Endothelial cell of umbilical vein (primary cell): ENCODE results near the gene TMEM273. TPM values are rescaled to one million over a fixed set of nuclear protein-coding genes. Genes with fewer than 3 reads are reported as not detected.
A peak's percentile ranks its signal among the peaks of the same experiment; 100 is the strongest.

Experiments used
- BruUV-seq: library from RNA; stranded (reverse); fragments of 400-500 nt; replicated peaks from 2 replicates; lab custom pipeline; 2021; lab: Mats Ljungman, UMichigan
- CTCF ChIA-PET: fragments of 300-600, 350-600 bp; sonication (Branson Sonifier 250); formaldehyde crosslinking; loops from one replicate; lab custom pipeline; 2021; ENCODE audit warnings: antibody characterized with exemption, inconsistent platforms; lab: Charles Lee
- POLR2A ChIA-PET: fragments of 300-600, 350-600 bp; sonication (Branson Sonifier 250); formaldehyde crosslinking; loops from one replicate; lab custom pipeline; 2021; ENCODE audit warnings: antibody characterized with exemption, inconsistent platforms; lab: Charles Lee
- DNase-seq: peaks from one replicate; pipeline ENCODE4 v3.0.0-alpha.2; 2011; ENCODE audit warnings: low read depth, low spot score
- FAIRE-seq: peaks from 2 replicates; lab custom pipeline; 2011; peaks lifted over from hg19 to GRCh38; lab: Jason Lieb, UNC
- H2AFZ ChIP-seq: 2 replicates; pipeline ENCODE4 v1.6.0; 2012; ENCODE audit warnings: low read depth, low read length, control low read depth, inconsistent platforms
- H3K27ac ChIP-seq: 2 replicates; pipeline ENCODE4 v1.5.1; 2011; ENCODE audit warnings: low read depth, mild to moderate bottlenecking, control low read depth, low read length, moderate library complexity; ENCODE audit not compliant: insufficient read depth
- H3K27me3 ChIP-seq, 2 experiments: 2 replicates each; pipeline versions ENCODE4 v1.6.0 to v1.6.1; 2011; ENCODE audit warnings: low read length in 2 of 2, mixed read lengths in 1 of 2; ENCODE audit not compliant: control insufficient read depth in 2 of 2, insufficient read depth in 2 of 2
- H3K36me3 ChIP-seq, 2 experiments: 2 replicates in 1 of 2; 3 replicates in 1 of 2; pipeline ENCODE4 v1.5.1; 2011; ENCODE audit warnings: low read length in 2 of 2, mild to moderate bottlenecking in 1 of 2, moderate library complexity in 1 of 2; ENCODE audit not compliant: control insufficient read depth in 2 of 2, insufficient read depth in 2 of 2; ENCODE audit errors: extremely low read depth in 1 of 2
- H3K4me1 ChIP-seq: 3 replicates; pipeline ENCODE4 v1.5.1; 2011; ENCODE audit warnings: mild to moderate bottlenecking, low read length; ENCODE audit not compliant: control insufficient read depth, insufficient read depth; ENCODE audit errors: extremely low read depth
- H3K4me2 ChIP-seq: 2 replicates; pipeline ENCODE4 v1.6.1; 2011; ENCODE audit warnings: low read length, control low read depth, mixed read lengths; ENCODE audit not compliant: insufficient read depth
- H3K4me3 ChIP-seq, 3 experiments: fragments of 200-600 bp in 1 of 3; sonication (generic), shearing (Covaris generic) in 1 of 3; replicated peaks in 1 of 3; 2 replicates each; pipeline ENCODE4 v1.5.1; 2011 to 2016; ENCODE audit warnings: control low read depth in 3 of 3, low read length in 3 of 3, mild to moderate bottlenecking in 2 of 3, inconsistent platforms in 1 of 3, low read depth in 1 of 3, moderate library complexity in 1 of 3; ENCODE audit not compliant: insufficient read depth in 1 of 3
- H3K79me2 ChIP-seq: 2 replicates; pipeline ENCODE4 v1.6.0; 2012; ENCODE audit warnings: low read length, inconsistent platforms; ENCODE audit not compliant: control insufficient read depth, insufficient read depth
- H3K9ac ChIP-seq: replicated peaks from 2 replicates; pipeline ENCODE3; 2011; ENCODE audit warnings: low read length, control low read depth; ENCODE audit not compliant: insufficient read depth; ENCODE audit errors: extremely low read depth
- H3K9me1 ChIP-seq: replicated peaks from 3 replicates; pipeline ENCODE4 v1.6.0; 2011; ENCODE audit warnings: mild to moderate bottlenecking, low read length; ENCODE audit not compliant: control insufficient read depth, insufficient read depth; ENCODE audit errors: extremely low read depth
- H3K9me3 ChIP-seq: replicated peaks from 2 replicates; pipeline ENCODE4 v1.5.1; 2012; ENCODE audit warnings: low read length, inconsistent platforms; ENCODE audit not compliant: control insufficient read depth, insufficient read depth
- H4K20me1 ChIP-seq: replicated peaks from 2 replicates; pipeline ENCODE3; 2011; ENCODE audit warnings: mild to moderate bottlenecking, low read length; ENCODE audit not compliant: control insufficient read depth, insufficient read depth; ENCODE audit errors: extremely low read depth
- JUN ChIP-seq: IDR thresholded peaks from 2 replicates; pipeline ENCODE4 v1.6.1; 2011; ENCODE audit warnings: borderline replicate concordance, low read depth; ENCODE audit not compliant: insufficient read length, insufficient read depth
- dilution Hi-C: fragments of 300-500 bp; cut with MboI; formaldehyde crosslinking; loops from one replicate; pipeline ENCODE4 v1.15.0; 2019; ENCODE audit warnings: low sequenced_read_pairs; ENCODE audit not compliant: extremely low pct_ligation_motif_present
- intact Hi-C: fragments of 100-400 bp; cut with micrococcal nuclease; formaldehyde crosslinking; loops from one replicate; pipeline ENCODE4 v1.10.0; 2022
- polyA plus RNA-seq, 4 experiments: library from polyadenylated mRNA; depleted of rRNA in 3 of 4; stranded (reverse) in 3 of 4; unstranded in 1 of 4; fragments of >200 nt; gene quantifications; 2 replicates each; pipeline versions ENCODE4 v1.2.1 to v1.2.3, GENCODE V29; 2011 to 2012; ENCODE audit warnings: missing spikeins in 1 of 4
- total RNA-seq: library from RNA; stranded (reverse); gene quantifications from 2 replicates; pipeline ENCODE4 v1.2.3, GENCODE V29; 2021
- TF ChIP-seq, protein P1 (sequence below): IDR thresholded peaks from 2 replicates; pipeline ENCODE4 v1.6.1; 2011; ENCODE audit not compliant: insufficient read depth, insufficient read length
- TF ChIP-seq, protein P2 (sequence below), 2 donors: IDR thresholded peaks; 1 replicate in 1 of 2; 2 replicates in 1 of 2; pipeline ENCODE4 v1.5.1; 2011; ENCODE audit warnings: low read length in 2 of 2, mild to moderate bottlenecking in 2 of 2, moderate library complexity in 2 of 2, control low read depth in 1 of 2, inconsistent platforms in 1 of 2, low read depth in 1 of 2; ENCODE audit not compliant: insufficient read depth in 1 of 2; ENCODE audit errors: extremely low read depth in 1 of 2

The TMEM273 gene
- total and polyA plus RNA-seq, 2 donors (not counting 3 experiments of a cell fraction or from before 2014, with no cell fraction given): 1.9 to 3.7 TPM

DNA sequence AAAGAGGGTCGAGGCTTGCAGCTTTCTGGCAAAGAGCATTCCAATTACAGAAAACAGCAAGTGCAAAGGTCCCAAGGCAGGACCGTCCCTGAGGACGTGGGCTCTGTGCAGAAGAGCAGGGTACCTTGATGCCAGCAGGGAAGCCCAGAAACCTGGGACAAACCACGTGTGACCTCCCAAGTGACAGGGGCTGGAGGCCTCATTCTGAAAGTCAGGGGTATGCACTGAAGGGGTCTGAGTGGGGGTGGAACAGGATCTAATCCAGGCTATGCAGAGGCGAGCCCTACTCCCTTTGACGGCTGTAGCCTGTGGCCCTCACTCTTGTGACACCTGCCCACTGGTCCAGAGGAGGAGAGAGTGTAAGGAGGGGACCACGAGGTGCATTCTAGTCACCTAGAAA lies 22.9 kb downstream of the TMEM273 start:
- no peak overlapping the region for H3K9ac ChIP-seq
- no peaks in the 10 kb centered on the region for H3K4me1 ChIP-seq
- no peaks in the 10 kb centered on the region for H3K36me3 ChIP-seq
- H3K9me3 ChIP-seq: no peaks in the 10 kb centered on the region
- no peak overlapping the region for H2AFZ ChIP-seq
- POLR2A ChIA-PET: no interaction called here
- H3K27ac ChIP-seq: no peak overlapping the region
- no peak overlapping the region for H3K4me2 ChIP-seq
- H3K9me1 ChIP-seq: no peaks in the 10 kb centered on the region
- CTCF ChIA-PET: no interaction called here
- H3K27me3 ChIP-seq: no peaks in the 10 kb centered on the region
- dilution Hi-C loops (no loop called here), intact Hi-C loops (no loop called here)
- TF ChIP-seq, protein P1, sequence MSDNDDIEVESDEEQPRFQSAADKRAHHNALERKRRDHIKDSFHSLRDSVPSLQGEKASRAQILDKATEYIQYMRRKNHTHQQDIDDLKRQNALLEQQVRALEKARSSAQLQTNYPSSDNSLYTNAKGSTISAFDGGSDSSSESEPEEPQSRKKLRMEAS: no peak
- no peak for FAIRE-seq
- no peaks in the 10 kb centered on the region for H3K79me2 ChIP-seq
- H3K4me3 ChIP-seq: no peak overlapping the region
- no peaks in the 10 kb centered on the region for H4K20me1 ChIP-seq
- DNase-seq: no peak
- no TSS peak for BruUV-seq

- no peaks in the 10 kb centered on the region for H3K36me3 ChIP-seq
- H3K4me1 ChIP-seq: no peaks in the 10 kb centered on the region
- BruUV-seq: no TSS peak
- H3K9me3 ChIP-seq: no peaks in the 10 kb centered on the region
- no peaks in the 10 kb centered on the region for H3K9me1 ChIP-seq
- dilution Hi-C loops: no loop called here
- H3K27ac ChIP-seq: no peak overlapping the region
- no peak overlapping the region for H2AFZ ChIP-seq
- TF ChIP-seq JUN: no peak
- TF ChIP-seq, protein P2, sequence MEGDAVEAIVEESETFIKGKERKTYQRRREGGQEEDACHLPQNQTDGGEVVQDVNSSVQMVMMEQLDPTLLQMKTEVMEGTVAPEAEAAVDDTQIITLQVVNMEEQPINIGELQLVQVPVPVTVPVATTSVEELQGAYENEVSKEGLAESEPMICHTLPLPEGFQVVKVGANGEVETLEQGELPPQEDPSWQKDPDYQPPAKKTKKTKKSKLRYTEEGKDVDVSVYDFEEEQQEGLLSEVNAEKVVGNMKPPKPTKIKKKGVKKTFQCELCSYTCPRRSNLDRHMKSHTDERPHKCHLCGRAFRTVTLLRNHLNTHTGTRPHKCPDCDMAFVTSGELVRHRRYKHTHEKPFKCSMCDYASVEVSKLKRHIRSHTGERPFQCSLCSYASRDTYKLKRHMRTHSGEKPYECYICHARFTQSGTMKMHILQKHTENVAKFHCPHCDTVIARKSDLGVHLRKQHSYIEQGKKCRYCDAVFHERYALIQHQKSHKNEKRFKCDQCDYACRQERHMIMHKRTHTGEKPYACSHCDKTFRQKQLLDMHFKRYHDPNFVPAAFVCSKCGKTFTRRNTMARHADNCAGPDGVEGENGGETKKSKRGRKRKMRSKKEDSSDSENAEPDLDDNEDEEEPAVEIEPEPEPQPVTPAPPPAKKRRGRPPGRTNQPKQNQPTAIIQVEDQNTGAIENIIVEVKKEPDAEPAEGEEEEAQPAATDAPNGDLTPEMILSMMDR (IDR thresholded peaks at IDR 0.05; ENCODE audit: extremely low read depth in 1 of 2, insufficient read depth in 1 of 2, low read depth in 1 of 2, low read length in 2 of 2): peak; percentile 52 to 81
- POLR2A ChIA-PET: no interaction called here
- no peaks in the 10 kb centered on the region for H3K79me2 ChIP-seq
- H3K27me3 ChIP-seq: no peaks in the 10 kb centered on the region
- H3K4me2 ChIP-seq: no peak overlapping the region
- H4K20me1 ChIP-seq: no peaks in the 10 kb centered on the region
- FAIRE-seq (peak; percentile 8), DNase-seq (peak; percentile 56)
- intact Hi-C loops: loop anchor here (1.0 kb wide), 3 partner anchors 183 to 506 kb away; no protein-coding TSS in a partner anchor
- no peak overlapping the region for H3K4me3 ChIP-seq
- no peak overlapping the region for H3K9ac ChIP-seq
- CTCF ChIA-PET: interaction anchor here (0.6 to 2.1 kb wide), 26 partner anchors 9 to 905 kb away, joined by 3 to 49 read pairs (median 4); no protein-coding TSS in a partner anchor
Observed at GRCh38 chr10:49164559-49165188, 23.5 kb downstream of the TMEM273 start.
